ENCODE results near the gene MYB. TPM values are rescaled to one million over a fixed set of nuclear protein-coding genes. Genes with fewer than 3 reads are reported as not detected.
A peak's percentile ranks its signal among the peaks of the same experiment; 100 is the strongest.

The MYB gene
- total and polyA plus RNA-seq, 2 of the 13 experiments (the other 11 are each of a cell fraction or from before 2014, with no cell fraction given) = 0.04 to 0.20 TPM

DNA sequence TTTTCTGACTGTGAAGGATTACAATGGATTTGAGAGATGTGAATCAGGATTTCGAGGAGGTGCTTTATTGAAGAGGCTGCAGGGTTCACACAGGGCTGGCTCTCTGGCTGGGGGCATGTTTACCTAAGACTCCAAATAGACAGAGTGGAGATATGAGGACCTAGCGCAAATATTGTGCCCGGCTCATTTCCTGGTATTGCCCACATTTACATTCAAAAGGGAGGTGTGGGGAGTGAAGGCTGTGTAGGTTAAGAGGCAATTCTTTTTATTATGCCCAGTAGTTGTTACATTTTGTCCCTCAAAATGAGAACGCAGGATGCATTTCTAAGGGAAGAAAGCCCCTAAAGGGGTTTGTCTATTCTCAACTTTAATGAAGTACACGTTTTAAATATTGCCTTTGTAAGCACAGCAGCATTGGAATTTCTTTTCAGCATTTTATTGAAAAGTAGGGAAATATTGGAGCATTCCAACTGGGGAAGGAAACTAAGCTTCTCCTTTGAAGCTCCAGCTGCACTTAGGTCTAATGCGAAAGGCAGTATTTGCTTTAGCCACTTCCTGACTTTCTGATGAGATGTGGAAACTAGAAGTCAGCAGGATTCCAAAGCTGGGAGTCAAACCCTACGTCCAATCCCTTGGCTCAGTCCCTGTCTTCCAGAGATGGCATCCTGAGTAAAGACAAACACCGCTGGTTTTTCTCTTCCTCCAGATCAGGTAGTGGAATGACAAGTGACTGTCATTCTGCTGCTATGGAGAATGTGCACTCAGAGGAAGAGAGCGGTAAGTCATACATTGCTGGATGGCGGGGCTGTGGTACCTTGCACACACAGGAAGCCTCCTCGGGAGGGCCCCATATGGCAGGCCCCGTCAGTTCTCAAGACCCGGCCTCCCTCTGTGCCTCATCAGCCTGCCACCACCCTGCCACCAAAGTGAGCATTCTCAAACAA is 70.7 kb downstream of the MYB start (continued):
- TF ChIP-seq, protein P1, sequence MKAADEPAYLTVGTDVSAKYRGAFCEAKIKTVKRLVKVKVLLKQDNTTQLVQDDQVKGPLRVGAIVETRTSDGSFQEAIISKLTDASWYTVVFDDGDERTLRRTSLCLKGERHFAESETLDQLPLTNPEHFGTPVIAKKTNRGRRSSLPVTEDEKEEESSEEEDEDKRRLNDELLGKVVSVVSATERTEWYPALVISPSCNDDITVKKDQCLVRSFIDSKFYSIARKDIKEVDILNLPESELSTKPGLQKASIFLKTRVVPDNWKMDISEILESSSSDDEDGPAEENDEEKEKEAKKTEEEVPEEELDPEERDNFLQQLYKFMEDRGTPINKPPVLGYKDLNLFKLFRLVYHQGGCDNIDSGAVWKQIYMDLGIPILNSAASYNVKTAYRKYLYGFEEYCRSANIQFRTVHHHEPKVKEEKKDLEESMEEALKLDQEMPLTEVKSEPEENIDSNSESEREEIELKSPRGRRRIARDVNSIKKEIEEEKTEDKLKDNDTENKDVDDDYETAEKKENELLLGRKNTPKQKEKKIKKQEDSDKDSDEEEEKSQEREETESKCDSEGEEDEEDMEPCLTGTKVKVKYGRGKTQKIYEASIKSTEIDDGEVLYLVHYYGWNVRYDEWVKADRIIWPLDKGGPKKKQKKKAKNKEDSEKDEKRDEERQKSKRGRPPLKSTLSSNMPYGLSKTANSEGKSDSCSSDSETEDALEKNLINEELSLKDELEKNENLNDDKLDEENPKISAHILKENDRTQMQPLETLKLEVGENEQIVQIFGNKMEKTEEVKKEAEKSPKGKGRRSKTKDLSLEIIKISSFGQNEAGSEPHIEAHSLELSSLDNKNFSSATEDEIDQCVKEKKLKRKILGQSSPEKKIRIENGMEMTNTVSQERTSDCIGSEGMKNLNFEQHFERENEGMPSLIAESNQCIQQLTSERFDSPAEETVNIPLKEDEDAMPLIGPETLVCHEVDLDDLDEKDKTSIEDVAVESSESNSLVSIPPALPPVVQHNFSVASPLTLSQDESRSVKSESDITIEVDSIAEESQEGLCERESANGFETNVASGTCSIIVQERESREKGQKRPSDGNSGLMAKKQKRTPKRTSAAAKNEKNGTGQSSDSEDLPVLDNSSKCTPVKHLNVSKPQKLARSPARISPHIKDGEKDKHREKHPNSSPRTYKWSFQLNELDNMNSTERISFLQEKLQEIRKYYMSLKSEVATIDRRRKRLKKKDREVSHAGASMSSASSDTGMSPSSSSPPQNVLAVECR (CRISPR knock-in tag; IDR thresholded peaks at IDR 0.05; ENCODE audit: borderline replicate concordance) = 0 out of 2 replicates have a peak, but pooled peaks have one; percentile 18
- TF ChIP-seq NFKB2 (CRISPR knock-in tag; IDR thresholded peaks at IDR 0.05; ENCODE audit: borderline replicate concordance) (no peak), FOXA1 (IDR thresholded peaks at IDR 0.05) (no peak), FOXA1 (CRISPR knock-in tag; IDR thresholded peaks at IDR 0.05) (peak; percentile 91), JARID2 (CRISPR knock-in tag; IDR thresholded peaks at IDR 0.05; ENCODE audit: insufficient replicate concordance) (no peak), KAT8 (CRISPR knock-in tag; IDR thresholded peaks at IDR 0.05) (peak; percentile 22; the same call in 1 of the 2 replicates), ZFP62 (CRISPR knock-in tag; IDR thresholded peaks at IDR 0.05) (no peak), MTF2 (CRISPR knock-in tag; IDR thresholded peaks at IDR 0.05; ENCODE audit: borderline replicate concordance) (peak; percentile 56; the same call in 1 of the 2 replicates), ELF4 (CRISPR knock-in tag; IDR thresholded peaks at IDR 0.05; ENCODE audit: borderline replicate concordance) (peak; percentile 25; the same call in 1 of the 2 replicates), EP300 (IDR thresholded peaks at IDR 0.05; ENCODE audit: low read depth in 2 of 2, low read length in 2 of 2) (peak in 1 of 2 experiments; percentile 64; a peak in 2 of 4 replicates), EP300 (CRISPR knock-in tag; IDR thresholded peaks at IDR 0.05; ENCODE audit: borderline replicate concordance) (peak; percentile 12; the same call in 1 of the 2 replicates), GTF2F1 (IDR thresholded peaks at IDR 0.05; ENCODE audit: low read length) (no peak)
- TF ChIP-seq, protein P2, sequence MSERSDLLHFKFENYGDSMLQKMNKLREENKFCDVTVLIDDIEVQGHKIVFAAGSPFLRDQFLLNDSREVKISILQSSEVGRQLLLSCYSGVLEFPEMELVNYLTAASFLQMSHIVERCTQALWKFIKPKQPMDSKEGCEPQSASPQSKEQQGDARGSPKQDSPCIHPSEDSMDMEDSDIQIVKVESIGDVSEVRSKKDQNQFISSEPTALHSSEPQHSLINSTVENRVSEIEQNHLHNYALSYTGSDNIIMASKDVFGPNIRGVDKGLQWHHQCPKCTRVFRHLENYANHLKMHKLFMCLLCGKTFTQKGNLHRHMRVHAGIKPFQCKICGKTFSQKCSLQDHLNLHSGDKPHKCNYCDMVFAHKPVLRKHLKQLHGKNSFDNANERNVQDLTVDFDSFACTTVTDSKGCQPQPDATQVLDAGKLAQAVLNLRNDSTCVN (CRISPR knock-in tag; IDR thresholded peaks at IDR 0.05; ENCODE audit: borderline replicate concordance) = peak; percentile 78; the same call in 1 of the 2 replicates
- TF ChIP-seq, protein P3, sequence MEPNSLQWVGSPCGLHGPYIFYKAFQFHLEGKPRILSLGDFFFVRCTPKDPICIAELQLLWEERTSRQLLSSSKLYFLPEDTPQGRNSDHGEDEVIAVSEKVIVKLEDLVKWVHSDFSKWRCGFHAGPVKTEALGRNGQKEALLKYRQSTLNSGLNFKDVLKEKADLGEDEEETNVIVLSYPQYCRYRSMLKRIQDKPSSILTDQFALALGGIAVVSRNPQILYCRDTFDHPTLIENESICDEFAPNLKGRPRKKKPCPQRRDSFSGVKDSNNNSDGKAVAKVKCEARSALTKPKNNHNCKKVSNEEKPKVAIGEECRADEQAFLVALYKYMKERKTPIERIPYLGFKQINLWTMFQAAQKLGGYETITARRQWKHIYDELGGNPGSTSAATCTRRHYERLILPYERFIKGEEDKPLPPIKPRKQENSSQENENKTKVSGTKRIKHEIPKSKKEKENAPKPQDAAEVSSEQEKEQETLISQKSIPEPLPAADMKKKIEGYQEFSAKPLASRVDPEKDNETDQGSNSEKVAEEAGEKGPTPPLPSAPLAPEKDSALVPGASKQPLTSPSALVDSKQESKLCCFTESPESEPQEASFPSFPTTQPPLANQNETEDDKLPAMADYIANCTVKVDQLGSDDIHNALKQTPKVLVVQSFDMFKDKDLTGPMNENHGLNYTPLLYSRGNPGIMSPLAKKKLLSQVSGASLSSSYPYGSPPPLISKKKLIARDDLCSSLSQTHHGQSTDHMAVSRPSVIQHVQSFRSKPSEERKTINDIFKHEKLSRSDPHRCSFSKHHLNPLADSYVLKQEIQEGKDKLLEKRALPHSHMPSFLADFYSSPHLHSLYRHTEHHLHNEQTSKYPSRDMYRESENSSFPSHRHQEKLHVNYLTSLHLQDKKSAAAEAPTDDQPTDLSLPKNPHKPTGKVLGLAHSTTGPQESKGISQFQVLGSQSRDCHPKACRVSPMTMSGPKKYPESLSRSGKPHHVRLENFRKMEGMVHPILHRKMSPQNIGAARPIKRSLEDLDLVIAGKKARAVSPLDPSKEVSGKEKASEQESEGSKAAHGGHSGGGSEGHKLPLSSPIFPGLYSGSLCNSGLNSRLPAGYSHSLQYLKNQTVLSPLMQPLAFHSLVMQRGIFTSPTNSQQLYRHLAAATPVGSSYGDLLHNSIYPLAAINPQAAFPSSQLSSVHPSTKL (CRISPR knock-in tag; IDR thresholded peaks at IDR 0.05) = peak; percentile 75
- TF ChIP-seq, protein P4, sequence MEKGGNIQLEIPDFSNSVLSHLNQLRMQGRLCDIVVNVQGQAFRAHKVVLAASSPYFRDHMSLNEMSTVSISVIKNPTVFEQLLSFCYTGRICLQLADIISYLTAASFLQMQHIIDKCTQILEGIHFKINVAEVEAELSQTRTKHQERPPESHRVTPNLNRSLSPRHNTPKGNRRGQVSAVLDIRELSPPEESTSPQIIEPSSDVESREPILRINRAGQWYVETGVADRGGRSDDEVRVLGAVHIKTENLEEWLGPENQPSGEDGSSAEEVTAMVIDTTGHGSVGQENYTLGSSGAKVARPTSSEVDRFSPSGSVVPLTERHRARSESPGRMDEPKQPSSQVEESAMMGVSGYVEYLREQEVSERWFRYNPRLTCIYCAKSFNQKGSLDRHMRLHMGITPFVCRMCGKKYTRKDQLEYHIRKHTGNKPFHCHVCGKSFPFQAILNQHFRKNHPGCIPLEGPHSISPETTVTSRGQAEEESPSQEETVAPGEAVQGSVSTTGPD (CRISPR knock-in tag; IDR thresholded peaks at IDR 0.05) = no peak
